Stimulated activated CD8-positive, alpha-beta memory T cell treated with anti-CD3 and anti-CD28 coated beads, Interleukin-2, amount 100 ng/mL, for 1 hour (primary cell): Measurements from ENCODE around the gene MTA1.

Experiments
- DNase-seq, 2 donors: peaks; one replicate each; pipeline ENCODE4 v3.0.0-alpha.2; 2020; ENCODE audit warnings: low read depth in 2 of 2

MTA1 gene

DNA sequence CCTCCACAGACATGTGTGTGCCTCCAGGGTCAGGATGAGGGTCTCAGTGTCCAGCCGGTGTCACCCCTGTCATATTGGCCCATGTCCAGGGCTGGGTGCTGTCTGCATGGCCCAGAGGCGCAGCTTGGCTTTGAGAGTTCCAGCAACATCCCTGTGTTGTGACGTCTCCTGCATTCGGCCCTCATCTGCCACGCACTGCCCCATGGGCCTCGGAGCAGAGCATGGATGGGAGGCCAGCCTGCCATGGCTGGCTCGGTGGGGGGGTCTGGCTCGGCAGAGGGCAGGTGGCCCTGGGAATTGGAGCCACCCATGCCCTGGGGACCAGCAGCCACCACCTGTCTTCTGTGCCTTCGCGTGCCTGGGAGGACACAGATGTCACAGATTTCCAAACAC, 32.1 kb upstream of the MTA1 start:
- DNase-seq: no peak

DNA sequence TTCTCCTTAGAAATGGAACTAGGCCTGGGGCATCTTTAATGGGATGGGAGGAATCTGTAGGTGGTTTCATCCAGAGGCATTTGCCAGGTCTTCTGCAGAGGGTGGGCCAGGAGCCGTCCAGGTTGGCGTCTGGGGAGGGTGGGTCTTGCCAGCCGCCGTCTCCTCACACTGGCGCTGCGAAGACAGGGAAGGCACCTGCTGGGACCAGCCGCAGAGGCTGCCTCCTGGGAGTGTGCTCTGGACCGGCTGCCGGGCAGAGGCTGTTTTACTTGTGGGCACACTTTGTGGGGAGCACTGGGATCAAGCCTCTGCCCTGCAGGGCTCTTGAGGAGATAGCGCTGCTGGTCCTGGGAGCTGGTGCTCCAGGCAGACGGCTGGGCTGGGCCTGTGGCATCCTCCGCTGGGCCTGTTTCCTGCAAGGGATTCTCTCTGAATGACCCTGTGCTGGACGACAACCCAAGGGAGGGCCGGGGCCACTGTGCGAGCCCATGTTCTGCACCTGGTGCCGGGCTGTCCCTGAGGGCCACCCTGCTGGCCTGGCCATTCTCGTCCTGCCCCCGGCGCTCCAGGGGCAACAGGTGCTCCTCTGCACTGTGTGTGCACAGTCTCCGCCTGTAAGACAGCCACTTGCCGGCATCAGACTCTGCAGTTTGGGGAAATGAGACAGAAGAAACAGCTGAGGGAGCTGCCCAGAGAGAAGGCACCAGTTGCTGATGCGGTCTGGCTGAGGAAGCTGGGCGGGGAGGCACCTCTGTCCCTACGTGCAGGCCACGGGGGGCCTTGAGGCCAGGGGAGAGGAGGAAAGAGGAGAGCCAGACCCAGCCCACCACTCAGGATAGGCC, 31.3 kb upstream of the MTA1 start:
- no peak for DNase-seq

DNA sequence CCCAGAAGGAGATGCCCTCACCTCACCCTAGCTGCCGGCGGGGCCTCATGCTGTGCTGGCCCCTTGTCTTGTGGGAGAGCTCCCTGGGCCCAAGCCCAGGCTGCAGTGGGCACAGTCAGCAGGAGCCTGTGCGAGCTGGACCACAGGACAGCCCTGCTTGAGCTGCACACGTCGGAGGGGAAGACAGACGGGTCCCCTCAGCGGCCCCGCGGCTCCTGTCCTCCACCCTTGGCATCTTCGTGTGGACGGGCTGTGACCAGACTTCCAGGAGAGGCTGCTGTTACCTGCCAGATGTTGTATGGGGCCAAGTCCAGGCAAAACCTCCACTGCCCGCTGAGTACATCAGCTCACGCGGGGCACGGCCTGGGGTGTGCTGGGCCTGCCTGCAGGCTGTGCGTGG, 30.7 kb upstream of the MTA1 start:
- no peak for DNase-seq

DNA sequence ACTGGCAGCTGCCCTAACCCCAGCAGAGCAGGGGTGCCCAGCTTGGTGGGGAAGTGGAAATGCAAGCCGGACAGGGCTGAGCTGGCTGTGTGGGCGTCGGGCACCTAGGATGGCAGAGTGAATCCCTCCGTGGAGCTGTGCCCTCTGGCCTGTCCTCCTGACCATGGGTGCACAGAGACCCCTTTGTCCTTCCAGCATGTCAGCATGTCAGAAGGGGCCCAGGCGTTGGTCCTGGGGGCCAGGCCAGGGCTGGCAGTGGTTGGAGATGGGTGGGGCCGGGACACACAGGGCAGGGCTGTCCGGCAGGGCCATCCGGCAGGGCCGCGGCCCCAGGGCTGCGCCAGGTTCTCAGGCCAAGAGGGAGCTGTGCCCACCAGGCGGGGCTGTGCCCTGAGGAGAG, 30.1 kb upstream of the MTA1 start:
- DNase-seq: no peak

DNA sequence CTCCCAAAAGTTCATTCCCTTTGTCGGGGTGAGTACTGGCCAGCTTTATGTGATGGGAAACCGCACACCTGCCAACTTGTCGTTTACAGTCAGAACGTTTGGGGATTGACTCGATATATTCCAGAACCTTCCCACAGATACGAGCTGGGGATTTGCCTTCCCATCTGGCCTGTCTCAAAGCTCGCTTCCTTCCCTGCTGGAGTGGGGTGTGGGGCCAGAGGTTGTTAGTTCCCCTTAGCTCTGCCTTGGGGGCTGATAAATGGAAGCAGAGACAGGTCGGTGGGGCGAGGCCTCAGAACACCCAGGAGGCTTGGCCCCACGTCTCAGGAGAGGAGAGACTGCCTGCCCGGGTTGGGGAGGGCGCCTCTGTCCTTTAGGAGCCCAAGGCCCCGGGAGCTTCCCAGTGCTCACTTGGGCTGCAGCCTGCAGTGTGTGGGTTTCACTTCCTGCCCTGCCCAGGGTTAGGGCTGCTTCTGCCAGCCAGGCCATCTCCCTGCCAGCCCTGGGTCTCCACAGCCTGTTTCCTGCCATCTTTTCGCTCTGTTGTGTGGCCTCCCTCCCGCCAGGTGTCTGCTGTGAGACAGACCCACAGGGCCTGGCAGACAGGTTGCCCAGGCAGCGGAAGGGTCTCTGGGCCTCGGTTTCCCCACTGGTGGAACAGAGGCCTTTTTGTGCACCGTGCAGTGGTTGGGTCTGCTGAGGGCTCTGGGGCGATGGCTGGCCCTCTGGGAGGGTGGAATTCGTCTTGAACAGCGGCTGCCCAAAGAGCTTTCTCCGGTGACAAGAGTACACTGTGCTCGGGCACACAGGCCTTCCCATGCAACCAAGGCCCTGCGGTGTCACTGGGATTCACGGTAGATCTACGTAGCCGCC, 29.4 kb upstream of the MTA1 start:
- DNase-seq: no peak

DNA sequence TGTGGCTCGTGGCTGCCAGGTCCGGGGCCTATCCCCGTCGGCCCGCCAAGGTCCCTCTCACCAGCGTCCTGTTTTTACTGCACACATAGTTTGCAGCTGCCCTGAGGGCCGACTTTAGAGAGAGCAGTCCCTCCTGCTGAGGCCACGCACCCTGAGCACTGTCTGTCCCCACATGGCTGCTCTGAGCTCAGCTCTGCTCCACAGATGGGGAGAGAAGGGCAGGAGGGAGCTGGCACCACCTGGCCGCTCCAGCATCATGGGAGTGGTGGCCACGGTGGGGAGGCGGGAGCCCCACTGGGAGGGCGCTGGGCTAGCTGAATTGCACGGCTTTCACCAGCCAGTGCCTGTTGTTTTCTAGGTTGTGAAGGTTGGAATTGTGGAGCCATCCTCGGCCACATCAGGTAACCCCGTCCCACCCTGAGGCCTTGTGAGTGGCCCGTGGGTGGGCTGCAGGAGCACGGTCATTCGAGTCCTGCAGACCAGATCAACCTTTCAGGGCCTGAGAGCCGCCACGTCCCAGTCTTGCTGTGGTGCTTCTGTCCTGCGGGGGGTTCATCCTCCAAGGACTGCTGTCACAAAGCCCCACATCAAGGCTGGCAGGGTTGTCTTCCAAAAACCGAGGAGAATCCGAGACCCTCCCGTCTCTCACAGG, 28.7 kb upstream of the MTA1 start:
- DNase-seq: no peak

DNA sequence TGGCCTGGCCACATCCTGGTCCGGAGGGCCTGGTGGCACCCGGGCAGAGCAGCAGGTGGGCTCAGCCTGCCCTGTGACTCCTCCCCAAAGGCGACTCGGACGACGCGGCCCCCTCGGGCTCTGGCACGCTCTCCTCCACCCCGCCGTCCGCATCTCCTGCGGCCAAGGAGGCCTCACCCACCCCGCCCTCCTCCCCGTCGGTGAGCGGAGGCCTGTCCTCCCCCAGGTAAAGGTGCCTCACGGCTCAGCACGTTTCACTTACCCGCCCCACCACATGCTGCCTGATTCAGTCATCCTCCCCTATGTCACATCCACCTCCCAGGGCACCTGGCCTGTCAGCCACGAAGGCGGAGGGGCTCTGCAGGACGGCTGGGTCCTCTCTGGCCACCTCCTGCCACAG, 28.1 kb upstream of the MTA1 start:
- no peak for DNase-seq

DNA sequence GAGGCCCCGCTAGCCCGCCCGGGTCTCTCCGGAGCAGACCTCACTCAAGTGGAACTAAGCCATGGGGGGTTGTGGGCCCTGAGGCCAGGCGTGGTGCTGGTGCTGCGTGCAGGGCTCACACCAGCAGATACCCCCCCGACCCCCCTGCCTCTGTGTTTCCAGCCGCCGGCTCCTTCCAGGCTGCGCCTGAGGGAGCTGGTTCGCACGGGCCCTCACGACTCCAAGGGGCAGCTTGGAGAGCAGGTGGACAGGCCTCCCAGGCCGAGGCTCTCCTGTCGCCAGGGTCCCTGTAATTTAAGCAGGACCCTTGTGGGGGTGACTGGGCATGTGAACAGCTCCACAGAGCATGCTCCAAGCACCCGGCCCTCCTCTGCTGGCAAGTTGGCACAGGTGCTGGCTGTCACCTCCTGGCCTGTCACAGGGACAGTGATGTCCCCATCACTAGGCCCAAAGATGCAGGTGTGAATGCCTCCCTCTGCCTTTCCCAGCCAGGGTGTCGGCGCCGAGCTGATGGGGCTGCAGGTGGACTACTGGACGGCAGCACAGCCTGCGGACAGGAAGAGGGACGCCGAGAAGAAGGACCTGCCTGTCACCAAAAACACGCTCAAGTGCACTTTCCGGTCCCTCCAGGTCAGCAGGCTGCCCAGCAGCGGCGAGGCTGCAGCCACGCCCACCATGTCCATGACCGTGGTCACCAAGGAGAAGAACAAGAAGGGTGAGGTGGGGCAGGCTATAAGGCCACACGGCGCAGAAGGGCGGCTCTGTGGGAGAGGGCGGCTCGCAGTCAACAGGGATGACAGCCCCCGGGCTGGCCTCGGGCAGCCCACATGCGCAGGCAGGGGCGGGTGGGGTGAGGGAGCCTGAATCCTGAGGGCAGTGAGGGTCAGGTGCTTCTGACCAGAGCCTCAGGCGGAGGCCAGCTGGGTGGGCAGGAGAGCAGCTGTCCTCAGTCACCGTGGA, 27.2 kb upstream of the MTA1 start:
- DNase-seq: no peak

DNA sequence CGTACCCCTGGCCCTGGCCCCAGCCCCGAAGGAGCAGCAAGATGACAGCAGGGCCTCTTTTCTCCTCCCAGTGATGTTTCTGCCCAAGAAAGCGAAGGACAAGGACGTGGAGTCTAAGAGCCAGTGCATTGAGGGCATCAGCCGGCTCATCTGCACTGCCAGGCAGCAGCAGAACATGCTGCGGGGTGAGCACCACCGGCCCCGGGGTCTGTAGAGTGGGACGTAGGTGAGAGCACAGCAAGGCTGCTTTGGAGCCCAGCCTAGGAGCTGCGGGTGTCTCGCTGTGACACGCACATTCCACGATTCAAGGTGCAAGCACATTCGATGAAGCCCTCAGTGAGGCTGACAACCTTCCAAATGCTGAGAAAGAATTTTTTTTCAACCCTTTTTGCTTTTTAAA, 26.5 kb upstream of the MTA1 start:
- DNase-seq: no peak

DNA sequence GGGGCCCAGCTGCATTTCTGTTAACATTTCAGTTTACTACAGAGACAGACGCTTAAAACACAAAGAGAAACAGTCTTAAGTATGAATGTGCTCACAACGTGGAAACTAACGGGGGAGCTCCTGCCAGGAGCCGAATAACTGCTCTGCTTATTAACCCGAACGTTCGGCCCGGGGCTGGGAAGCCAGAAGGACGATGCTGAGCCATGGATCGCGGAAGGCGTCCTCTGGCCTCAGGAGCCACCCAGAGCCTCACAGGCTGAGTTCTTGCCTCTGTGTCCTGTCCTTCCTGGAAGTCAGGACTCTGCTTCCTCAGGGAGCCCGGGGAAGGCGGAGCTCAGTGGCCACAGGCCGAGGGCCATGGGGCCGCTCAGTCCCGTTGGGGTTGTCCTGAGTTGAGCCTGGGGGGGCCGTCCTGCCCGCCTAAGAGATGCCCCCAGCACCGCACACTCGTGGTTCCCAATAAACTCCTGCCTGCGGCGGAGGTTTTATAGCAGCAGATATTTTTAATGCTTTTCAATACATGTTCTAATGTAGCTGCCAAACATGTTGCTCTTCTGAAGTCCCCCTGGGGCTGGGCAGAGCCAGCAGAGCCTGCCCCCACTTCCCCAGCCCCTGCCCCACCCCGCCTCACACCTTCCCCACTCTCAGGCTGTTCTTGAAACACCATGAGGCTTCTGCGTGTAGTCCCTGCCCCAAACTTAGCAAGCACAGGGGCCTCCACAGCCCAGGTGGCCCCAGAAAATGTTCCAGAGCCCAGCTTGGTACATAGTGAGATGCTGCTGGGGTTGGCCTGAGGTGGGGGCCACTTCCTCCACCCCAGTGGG, 24.7 kb upstream of the MTA1 start:
- no peak for DNase-seq

DNA sequence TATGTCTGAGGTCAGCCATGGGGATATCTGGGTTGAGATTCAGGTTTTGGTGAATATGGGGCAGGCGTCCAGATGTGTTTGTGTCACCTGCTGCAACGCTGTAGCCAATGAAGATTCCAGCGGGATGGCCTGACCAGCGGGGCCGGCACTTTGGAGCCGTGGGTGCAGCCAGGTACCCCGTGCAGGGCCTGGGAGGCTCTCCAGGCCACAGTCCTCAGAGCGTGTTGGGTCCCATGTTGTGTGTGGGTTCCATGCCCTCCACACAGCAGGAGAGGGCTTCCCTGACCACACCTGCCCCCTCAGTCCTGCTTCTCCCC, 24.1 kb upstream of the MTA1 start:
- no peak for DNase-seq

DNA sequence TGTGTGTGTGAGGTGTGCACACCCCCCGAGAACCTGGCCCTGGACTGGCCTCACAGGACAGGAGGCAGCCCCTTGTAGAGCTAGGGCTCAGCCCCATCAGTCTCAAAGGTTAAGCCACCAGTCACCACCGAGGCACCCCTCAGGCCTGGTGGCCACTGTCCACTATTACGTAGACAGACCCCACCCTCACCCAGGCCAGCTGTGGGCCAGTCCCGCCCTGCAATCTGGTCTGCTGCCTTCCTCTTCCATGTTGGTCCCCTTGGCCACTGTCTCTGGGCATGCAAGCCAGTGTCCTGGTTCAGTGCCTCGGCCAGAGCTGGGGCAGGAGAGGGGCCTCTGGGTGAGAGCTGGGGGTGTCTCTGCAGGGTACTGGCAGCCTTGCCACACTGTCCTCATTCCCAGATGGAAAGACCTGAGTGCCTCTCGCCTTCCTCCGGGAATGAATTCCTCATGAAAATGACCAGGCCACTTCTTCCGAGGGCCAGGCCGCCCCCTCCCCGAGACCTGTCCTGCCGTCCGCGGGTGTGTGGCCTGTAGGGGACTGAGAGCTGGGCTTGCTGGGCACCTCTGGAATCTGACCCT, 22.2 kb upstream of the MTA1 start:
- DNase-seq: no peak

DNA sequence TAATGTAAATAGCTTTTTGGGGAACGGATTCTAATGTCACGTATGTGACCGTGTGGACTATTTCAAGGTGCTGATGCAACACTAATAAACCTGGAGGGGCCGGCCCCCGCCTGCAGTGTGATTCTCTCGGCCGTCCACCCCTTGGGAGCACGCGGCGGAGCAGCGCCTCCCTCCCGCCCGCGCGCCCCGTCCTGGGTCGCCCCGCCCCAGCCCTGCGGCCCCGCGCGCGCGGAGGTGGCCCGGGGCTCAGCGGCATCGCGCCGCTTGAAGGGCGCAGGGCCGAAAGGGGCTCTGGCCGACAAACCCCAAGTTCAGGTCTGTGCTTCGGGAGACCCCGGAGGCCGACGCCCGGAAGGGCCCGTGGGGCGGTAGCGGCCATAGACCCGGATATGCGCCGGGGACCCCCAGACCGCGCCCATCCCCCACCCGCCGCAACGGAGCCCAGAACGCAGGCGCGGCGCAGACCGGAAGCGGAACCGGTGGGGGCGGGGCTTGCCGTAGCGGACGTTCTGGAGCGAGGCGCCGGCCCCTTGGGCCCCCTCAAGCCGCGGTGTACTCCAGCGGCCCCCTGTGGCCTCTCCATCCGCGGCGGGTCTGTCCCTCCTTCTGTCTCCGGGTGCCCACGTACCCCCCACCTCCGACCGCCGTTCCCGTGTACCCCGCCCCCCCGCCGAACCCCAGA, 21.4 kb upstream of the MTA1 start, which contains the start of gene TEX22:
TEX22 (plus strand) TSS at position 495 of the 682 bp plus-strand sequence. CDS start 803 bp downstream, outside the sequence.
- DNase-seq: peak; percentile 81 to 88

DNA sequence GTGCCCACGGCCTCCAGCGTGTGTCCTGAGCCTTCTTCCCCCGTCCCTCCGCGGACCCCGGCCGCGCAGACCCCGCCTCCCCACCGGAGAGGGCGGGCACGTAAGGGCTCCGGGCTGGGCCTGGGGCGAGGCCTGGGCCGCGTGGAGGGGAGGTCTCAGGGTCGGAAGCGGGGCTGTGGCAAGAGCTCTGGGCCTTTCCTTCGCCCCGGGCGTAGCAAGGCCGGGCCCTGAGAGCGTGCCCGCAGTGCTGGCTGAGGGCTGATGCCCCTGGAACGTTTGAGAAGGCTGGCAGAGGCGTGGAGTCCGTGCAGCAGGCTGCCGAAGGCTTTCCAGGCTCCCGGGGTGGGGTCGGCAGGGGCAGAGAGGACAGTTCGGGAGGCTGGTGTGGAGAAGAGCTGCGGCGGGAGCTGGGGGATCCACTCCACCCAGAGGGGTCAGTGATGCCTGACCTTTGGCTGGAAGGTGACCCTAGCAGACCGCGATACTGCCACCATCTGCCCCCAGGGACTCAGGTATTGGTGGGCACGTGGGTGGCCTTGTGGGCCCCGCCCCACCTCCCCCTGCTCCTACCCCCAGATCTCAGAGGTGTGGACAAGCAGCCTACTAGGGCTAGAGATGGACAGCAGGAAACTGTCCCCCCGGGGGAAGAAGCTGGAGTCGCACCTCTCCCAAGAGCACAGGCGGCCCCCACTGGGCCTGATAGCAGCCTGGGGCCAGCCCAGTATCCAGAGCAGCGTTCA, 20.7 kb upstream of the MTA1 start:
- no peak for DNase-seq

DNA sequence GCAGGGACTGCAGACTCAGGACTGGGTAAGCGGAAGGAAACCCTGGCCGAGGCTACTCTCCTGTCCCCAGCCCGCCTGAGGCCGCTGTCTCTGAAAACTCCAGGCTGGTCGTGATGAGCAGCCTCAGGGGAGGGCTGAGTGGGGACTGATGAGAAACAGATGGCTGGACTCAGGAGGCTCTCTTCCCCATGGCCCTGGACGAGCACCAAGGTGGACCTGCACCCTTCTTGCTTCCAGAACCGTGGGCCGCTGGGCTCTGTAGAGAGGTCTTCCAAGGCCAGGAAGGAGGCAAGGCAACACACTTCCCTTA, 20.2 kb upstream of the MTA1 start:
- no peak for DNase-seq

DNA sequence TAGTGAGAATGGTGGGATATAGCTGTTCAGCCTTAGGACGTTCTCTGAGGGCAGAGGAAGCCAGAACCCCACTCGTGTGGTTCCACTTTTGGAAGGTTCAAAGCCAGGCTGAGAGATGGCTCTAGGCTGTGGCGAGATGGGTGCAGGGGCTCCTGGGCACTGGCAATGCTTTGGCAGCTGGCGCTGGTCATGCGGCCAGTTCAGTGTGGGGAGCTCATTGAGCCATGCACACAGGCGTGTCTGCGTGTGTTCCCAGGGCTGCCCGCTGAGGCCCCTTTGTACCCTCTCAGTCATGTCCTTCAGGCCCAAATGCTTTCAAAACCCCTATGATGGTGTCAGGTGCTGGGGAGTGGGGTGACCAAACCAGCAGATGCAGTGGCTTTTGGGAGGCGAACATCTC, 19.6 kb upstream of the MTA1 start:
- DNase-seq: no peak

DNA sequence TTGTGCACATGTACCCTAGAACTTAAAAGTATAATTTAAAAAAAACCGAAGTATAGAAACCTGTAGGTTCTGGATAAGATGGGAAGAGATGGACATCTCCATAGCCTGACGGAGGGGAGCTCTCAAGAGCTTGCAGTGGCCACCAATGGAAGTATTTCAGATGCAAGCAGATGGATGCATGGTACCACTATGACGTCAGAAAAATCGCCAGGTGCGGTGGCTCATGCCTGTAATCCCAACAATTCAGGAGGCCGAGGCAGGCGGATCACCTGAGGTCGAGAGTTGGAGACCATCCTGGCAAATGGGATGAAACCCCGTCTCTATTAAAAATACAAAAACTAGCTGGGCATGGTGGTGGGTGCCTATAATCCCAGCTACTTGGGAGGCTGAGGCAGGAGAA, 17.9 kb upstream of the MTA1 start:
- no peak for DNase-seq

DNA sequence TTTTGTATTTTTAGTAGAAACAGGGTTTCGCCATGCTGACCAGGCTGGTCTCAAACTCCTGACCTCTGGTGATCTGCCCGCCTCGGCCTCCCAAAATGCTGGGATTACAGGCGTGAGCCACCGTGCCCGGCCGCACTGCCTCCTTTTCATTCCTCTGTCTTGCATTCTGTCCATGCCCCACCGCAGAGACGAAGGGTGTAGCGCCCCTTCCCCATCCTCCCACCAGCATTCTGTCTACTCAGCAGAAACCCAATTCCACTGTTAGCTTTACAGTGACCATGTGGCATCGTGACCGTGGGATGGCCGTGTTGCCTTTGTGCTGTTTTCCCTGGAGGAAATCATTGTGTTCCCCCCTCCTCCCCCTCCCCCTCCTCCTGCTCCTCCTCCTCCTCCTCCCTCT, 11.0 kb upstream of the MTA1 start:
- no peak for DNase-seq

DNA sequence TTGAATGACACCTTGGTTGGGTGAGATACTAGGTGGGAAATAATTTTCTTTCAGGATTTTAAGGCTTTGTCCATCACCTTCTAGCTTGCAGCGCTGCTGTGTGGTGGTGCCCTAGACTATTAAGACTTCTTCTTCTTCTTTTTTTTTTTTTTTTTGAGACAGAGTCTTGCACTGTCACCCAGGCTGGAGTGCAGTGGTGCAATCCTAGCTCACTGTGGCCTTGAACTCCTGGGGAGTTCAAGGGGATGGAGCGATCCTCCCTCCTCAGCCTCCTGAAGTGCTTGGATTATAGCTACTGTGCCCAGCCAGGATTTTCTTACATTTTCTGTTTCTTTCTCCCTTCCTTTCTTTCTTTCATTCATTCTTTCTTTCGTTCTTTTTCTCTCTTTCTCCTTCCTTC, 10.3 kb upstream of the MTA1 start:
- no peak for DNase-seq
